ENCODE results near the gene NAV2.

NAV2 gene

DNA sequence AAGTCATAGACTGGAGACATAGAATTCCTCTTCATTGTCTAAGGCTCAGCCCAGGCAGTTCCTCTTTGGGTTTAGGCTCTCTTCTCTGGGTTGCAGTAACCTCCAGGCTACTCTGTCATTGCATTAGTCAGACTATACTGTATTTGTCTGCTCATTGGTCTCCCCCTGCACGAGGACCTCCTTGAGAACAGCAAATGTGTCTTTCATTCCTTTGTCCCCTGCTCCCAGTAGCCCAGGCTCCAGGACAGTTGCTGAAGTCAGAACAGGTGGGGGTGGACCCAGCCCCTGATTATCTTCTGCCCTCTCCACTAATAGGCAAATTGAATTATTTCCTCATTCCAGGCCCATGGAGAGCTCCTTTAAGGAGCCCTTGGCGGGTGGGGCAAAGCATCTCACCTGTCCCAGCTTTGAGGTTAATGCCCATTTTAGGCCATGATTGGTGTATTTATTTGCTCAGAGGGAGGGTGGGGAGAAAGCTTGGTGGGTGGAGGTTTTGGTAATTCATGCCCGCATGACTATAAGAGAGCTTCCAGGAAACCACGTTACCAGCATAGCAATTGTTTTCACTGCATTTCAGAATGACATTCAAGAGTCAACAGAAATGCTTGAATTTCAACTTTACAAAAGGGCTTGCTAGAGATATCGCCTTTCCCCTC, 40.9 kb downstream of the NAV2 start:
- no peak for DNase-seq (ENCODE audit: extremely low spot score)
- ChIA-PET POLR2A (no interaction called here), CTCF (interaction anchor here (2.0 kb wide), 1 partner anchor 11 kb away, joined by 15 read pairs; no protein-coding TSS in a partner anchor)
- TF ChIP-seq, protein P1, sequence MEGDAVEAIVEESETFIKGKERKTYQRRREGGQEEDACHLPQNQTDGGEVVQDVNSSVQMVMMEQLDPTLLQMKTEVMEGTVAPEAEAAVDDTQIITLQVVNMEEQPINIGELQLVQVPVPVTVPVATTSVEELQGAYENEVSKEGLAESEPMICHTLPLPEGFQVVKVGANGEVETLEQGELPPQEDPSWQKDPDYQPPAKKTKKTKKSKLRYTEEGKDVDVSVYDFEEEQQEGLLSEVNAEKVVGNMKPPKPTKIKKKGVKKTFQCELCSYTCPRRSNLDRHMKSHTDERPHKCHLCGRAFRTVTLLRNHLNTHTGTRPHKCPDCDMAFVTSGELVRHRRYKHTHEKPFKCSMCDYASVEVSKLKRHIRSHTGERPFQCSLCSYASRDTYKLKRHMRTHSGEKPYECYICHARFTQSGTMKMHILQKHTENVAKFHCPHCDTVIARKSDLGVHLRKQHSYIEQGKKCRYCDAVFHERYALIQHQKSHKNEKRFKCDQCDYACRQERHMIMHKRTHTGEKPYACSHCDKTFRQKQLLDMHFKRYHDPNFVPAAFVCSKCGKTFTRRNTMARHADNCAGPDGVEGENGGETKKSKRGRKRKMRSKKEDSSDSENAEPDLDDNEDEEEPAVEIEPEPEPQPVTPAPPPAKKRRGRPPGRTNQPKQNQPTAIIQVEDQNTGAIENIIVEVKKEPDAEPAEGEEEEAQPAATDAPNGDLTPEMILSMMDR (IDR thresholded peaks at IDR 0.05; ENCODE audit: control extremely low read depth, extremely low read depth, low read depth, missing control alignments): no peak

DNA sequence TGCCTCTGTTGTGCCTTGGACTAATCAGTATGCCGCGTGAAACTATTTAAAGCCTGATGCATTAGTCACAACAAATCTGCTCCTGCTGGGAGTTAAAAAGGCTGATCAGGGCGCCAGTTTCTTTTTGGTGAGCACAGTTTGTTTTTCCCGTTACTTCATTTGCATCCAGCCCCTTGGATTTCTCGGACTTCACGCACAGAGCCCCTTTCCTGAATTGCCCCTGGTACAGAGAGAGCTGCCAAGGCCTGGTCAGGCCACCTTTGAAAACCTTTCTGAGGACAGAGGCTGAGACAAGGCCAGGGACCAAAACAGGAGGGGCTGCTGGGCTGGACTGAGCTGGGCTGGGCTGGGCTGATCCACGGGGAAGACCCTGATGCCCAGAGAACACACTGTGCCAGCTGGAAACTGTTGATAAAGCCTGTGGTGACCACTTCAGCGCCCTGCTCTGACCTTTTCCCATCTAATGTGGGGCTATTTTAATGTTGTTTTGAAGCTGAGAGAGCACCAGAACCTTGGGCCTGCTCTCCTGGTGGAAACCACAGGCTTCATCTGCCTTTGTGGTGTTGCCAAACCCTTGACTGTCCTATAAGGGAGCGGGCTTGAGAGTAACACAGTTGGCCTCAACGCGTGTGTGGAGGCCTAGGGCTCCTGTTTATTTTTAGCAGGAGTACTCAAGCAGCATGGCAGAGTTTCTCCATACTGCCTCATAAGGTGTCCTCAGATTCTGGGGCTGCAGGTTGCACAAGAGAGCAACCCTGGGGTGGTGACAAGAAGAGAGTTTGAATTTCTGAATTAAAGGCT, 44.2 kb downstream of the NAV2 start:
- ChIA-PET CTCF (interaction anchor here (1.0 to 1.7 kb wide), 4 partner anchors 9 to 194 kb away, joined by 3 to 7 read pairs (median 4); no protein-coding TSS in a partner anchor), POLR2A (no interaction called here)
- TF ChIP-seq, protein P1 (IDR thresholded peaks at IDR 0.05; ENCODE audit: control extremely low read depth, extremely low read depth, low read depth, missing control alignments): no peak
- no peak for DNase-seq (ENCODE audit: extremely low spot score)

DNA sequence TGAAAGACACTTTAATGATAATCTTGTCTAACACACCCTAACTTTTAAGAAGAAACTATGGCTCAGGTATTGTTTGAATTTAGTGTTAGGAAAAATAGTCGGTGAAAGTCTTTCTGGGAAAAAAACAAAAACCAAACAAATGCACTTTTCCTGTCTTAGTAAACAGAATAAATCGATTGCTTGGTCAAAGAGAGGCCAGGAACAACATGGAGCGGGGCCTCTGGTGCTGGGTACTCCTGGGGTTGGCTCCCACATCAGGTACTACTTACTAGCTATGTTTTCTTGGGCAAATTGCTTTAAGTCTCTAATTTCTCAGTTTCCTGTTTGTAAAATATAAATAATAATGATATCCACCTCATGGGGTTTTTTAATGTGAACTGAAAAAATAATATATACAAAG, 46.8 kb downstream of the NAV2 start:
- CTCF ChIA-PET: no interaction called here
- no peak for DNase-seq (ENCODE audit: extremely low spot score)
- POLR2A ChIA-PET: no interaction called here
- TF ChIP-seq, protein P1 (IDR thresholded peaks at IDR 0.05; ENCODE audit: control extremely low read depth, extremely low read depth, low read depth, missing control alignments): no peak

GRCh38 chr11:19762266-19762665, 49.6 kb downstream of the NAV2 start:
- POLR2A ChIA-PET: no interaction called here
- CTCF ChIA-PET: no interaction called here
- DNase-seq (ENCODE audit: extremely low spot score): no peak
- TF ChIP-seq, protein P1 (IDR thresholded peaks at IDR 0.05; ENCODE audit: control extremely low read depth, extremely low read depth, low read depth, missing control alignments): no peak

DNA sequence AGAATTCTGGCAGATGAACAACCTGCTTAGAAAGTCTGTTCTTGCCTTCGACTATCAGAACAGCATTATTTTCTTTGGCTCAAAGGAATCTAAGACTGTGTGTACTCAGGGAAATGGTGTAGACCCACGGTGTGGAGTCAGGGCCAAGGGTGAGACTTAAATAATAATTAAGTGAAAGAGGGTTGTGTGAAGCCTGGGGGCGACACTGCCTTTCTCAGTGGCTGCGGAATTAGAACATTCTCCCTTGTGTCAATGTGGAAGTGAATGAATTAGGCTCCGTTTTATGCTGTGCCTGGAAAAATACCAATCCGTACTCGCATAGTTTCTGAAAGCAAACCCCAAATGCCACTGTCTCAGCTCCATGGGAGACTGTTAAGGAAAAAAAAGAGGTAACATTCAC, 50.7 kb downstream of the NAV2 start:
- ChIA-PET POLR2A (no interaction called here), CTCF (no interaction called here)
- no peak for DNase-seq (ENCODE audit: extremely low spot score)
- TF ChIP-seq, protein P1 (IDR thresholded peaks at IDR 0.05; ENCODE audit: control extremely low read depth, extremely low read depth, low read depth, missing control alignments): no peak

DNA sequence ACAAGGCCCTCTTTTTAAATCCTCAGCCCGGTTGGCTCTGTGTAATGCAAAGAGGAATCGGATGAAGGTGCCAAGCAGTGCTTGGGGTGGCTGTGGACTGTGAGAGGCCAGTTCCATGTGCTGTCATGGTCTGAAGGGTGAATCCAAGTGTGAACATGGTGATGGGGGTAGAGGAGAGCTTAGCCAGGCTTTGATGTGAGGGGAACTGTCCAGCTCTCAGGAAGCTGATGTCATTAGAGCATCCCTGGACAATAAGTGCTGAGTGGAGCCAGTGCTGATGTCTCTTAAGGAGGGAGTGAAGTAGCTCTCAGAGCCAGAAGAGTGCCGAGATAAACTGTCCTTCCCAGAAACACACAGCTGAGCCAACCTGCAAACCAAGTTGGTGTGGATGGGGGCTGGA, 53.6 kb downstream of the NAV2 start:
- TF ChIP-seq, protein P1 (IDR thresholded peaks at IDR 0.05; ENCODE audit: control extremely low read depth, extremely low read depth, low read depth, missing control alignments): no peak
- CTCF ChIA-PET: interaction anchor here (0.8 to 2.0 kb wide), 6 partner anchors 8 to 24 kb away, joined by 3 to 6 read pairs (median 3); no protein-coding TSS in a partner anchor
- DNase-seq (ENCODE audit: extremely low spot score): no peak
- POLR2A ChIA-PET: no interaction called here

Data from GM10248 (cell line).